CD4-positive, alpha-beta T cell (primary cell): ENCODE measurements around the gene PRR13. TPM values are rescaled to one million over a fixed set of nuclear protein-coding genes. Genes with fewer than 3 reads are reported as not detected.

Experiments
- ATAC-seq: fragments of 200-7000 bp; cut with Tn5 transposase; one replicate; pipeline ENCODE4 v1.10.0; 2022; ENCODE audit warnings: mild to moderate bottlenecking; ENCODE audit not compliant: poor library complexity
- CTCF ChIA-PET: fragments of 350-600 bp; sonication (Branson Sonifier 250); formaldehyde crosslinking; loops from one replicate; lab custom pipeline; 2021; ENCODE audit warnings: antibody characterized with exemption, inconsistent platforms; lab: Charles Lee
- POLR2A ChIA-PET: fragments of 350-600 bp; sonication (Branson Sonifier 250); formaldehyde crosslinking; loops from one replicate; lab custom pipeline; 2021; ENCODE audit warnings: antibody characterized with exemption, inconsistent platforms; lab: Charles Lee
- DNase-seq, 14 experiments: peaks; one replicate each; pipeline ENCODE4 v3.0.0-alpha.2; 2013 to 2020; ENCODE audit warnings: mixed read lengths in 2 of 14
- H3K27ac ChIP-seq, 2 donors: one replicate each; pipeline versions ENCODE4 v1.5.1 to v1.7.0; 2013; ENCODE audit warnings: low read length in 2 of 2, low read depth in 1 of 2, mild to moderate bottlenecking in 1 of 2
- H3K27me3 ChIP-seq, 2 experiments: 1 replicate in 1 of 2; 2 replicates in 1 of 2; pipeline versions ENCODE4 v1.6.1 to v1.7.0; 2013; ENCODE audit warnings: low read length in 2 of 2, control low read depth in 1 of 2, mild to moderate bottlenecking in 1 of 2, moderate library complexity in 1 of 2; ENCODE audit not compliant: insufficient read depth in 2 of 2, control insufficient read depth in 1 of 2
- H3K36me3 ChIP-seq: one replicate; pipeline ENCODE4 v1.6.1; 2013; ENCODE audit warnings: low read length, control low read depth; ENCODE audit not compliant: insufficient read depth
- H3K4me1 ChIP-seq: one replicate; pipeline ENCODE4 v1.6.1; 2013; ENCODE audit warnings: low read length, control low read depth; ENCODE audit not compliant: insufficient read depth
- H3K4me3 ChIP-seq: one replicate; pipeline ENCODE4 v1.5.1; 2013; ENCODE audit warnings: mild to moderate bottlenecking, low read length, moderate library complexity
- H3K9me3 ChIP-seq, 2 experiments: 1 replicate in 1 of 2; 2 replicates in 1 of 2; pipeline versions ENCODE4 v1.6.1 to v1.7.0; 2013; ENCODE audit warnings: low read length in 2 of 2, mild to moderate bottlenecking in 2 of 2, control low read depth in 1 of 2, moderate library complexity in 1 of 2; ENCODE audit not compliant: control insufficient read depth in 1 of 2, insufficient read depth in 1 of 2
- H3K27ac Mint-ChIP-seq: one replicate; pipeline ENCODE4 v1.8.0; 2020; ENCODE audit warnings: mixed read lengths
- H3K27me3 Mint-ChIP-seq: one replicate; pipeline ENCODE4 v1.8.0; 2021; ENCODE audit warnings: mixed read lengths
- H3K36me3 Mint-ChIP-seq: one replicate; pipeline ENCODE4 v1.8.0; 2021; ENCODE audit warnings: low read depth, mixed read lengths
- H3K4me1 Mint-ChIP-seq: one replicate; pipeline ENCODE4 v1.8.0; 2021; ENCODE audit warnings: low read depth, mixed read lengths
- H3K4me3 Mint-ChIP-seq: one replicate; pipeline ENCODE4 v1.8.0; 2020; ENCODE audit warnings: mild to moderate bottlenecking, mixed read lengths
- H3K9me3 Mint-ChIP-seq: one replicate; pipeline ENCODE4 v1.8.0; 2020; ENCODE audit warnings: mixed read lengths
- CTCF ChIP-seq: fragments of 200-600 bp; IDR thresholded peaks from one replicate; pipeline ENCODE4 v1.8.0; 2022; ENCODE audit warnings: antibody characterized with exemption, mild to moderate bottlenecking
- intact Hi-C, 2 experiments: fragments of 100-400 bp; cut with DNase I in 1 of 2; cut with micrococcal nuclease in 1 of 2; formaldehyde crosslinking; loops; one replicate each; pipeline versions ENCODE4 v1.15.1 to v1.9.0; 2023 to 2025; cut with DNase I, micrococcal nuclease
- total RNA-seq, 174 experiments: library from RNA in 2 of 174; stranded (reverse) in 2 of 174; gene quantifications; one replicate each; pipeline ENCODE4 v1.2.3 and lab custom pipeline; 2021 to 2026

Gene PRR13
- total RNA-seq, 2 experiments from 2014 or later, result 133 to 142 TPM

- intact Hi-C loops, result no loop called here
- ATAC-seq, result no peak
- Mint-ChIP-seq H3K4me1 (no peaks in the 10 kb centered on the region), H3K27ac (no peak overlapping the region), H3K27me3 (no peaks in the 10 kb centered on the region), H3K9me3 (no peaks in the 10 kb centered on the region), H3K36me3 (no peaks in the 10 kb centered on the region), H3K4me3 (no peak overlapping the region)
- Histone ChIP-seq H3K27me3 (no peaks in the 10 kb centered on the region), H3K9me3 (no peaks in the 10 kb centered on the region), H3K27ac (no peak overlapping the region), H3K4me3 (no peak overlapping the region), H3K4me1 (no peaks in the 10 kb centered on the region), H3K36me3 (no peaks in the 10 kb centered on the region)
- DNase-seq, result peak in 1 of 14 experiments; percentile 13
- TF ChIP-seq CTCF, result no peak
- POLR2A ChIA-PET, result interaction anchor here (1.1 kb wide), 1 partner anchor 73 kb away, joined by 4 read pairs; the partner anchor contains the start of gene TARBP2
- CTCF ChIA-PET, result interaction anchor here (1.3 kb wide), 1 partner anchor 76 kb away, joined by 3 read pairs; no protein-coding TSS in a partner anchor
These were observed 13.5 kb upstream of the PRR13 start for GRCh38 chr12:53427905-53428594.

GRCh38 chr12:53428741-53429140 is 12.8 kb upstream of the PRR13 start:
- H3K36me3 ChIP-seq, result no peaks in the 10 kb centered on the region
- no peak overlapping the region for H3K27ac ChIP-seq
- POLR2A ChIA-PET, result no interaction called here
- CTCF ChIA-PET, result interaction anchor here (1.3 kb wide), 1 partner anchor 76 kb away, joined by 3 read pairs; no protein-coding TSS in a partner anchor
- H3K27me3 Mint-ChIP-seq, result no peaks in the 10 kb centered on the region
- no peaks in the 10 kb centered on the region for H3K4me1 ChIP-seq
- no peaks in the 10 kb centered on the region for H3K27me3 ChIP-seq
- no peaks in the 10 kb centered on the region for H3K4me1 Mint-ChIP-seq
- DNase-seq (no peak), ATAC-seq (no peak)
- intact Hi-C loops, result no loop called here
- no peaks in the 10 kb centered on the region for H3K9me3 ChIP-seq
- no peak overlapping the region for H3K4me3 Mint-ChIP-seq
- no peak for TF ChIP-seq CTCF
- no peak overlapping the region for H3K4me3 ChIP-seq
- no peaks in the 10 kb centered on the region for H3K9me3 Mint-ChIP-seq
- H3K36me3 Mint-ChIP-seq, result no peaks in the 10 kb centered on the region
- H3K27ac Mint-ChIP-seq, result no peak overlapping the region

GRCh38 chr12:53430116-53430515 is 11.4 kb upstream of the PRR13 start:
- ChIA-PET POLR2A (interaction anchor here (1.2 kb wide), 1 partner anchor 11 kb away, joined by 3 read pairs; the partner anchor contains the start of gene PRR13), CTCF (interaction anchor here (0.9 kb wide), 1 partner anchor 85 kb away, joined by 3 read pairs; no protein-coding TSS in a partner anchor)
- no peak overlapping the region for H3K4me3 ChIP-seq
- no peak for ATAC-seq
- no peaks in the 10 kb centered on the region for H3K36me3 ChIP-seq
- H3K9me3 ChIP-seq, result no peaks in the 10 kb centered on the region
- Mint-ChIP-seq H3K4me1 (no peaks in the 10 kb centered on the region), H3K27ac (no peak overlapping the region), H3K4me3 (no peak overlapping the region), H3K27me3 (no peaks in the 10 kb centered on the region), H3K36me3 (no peaks in the 10 kb centered on the region), H3K9me3 (no peaks in the 10 kb centered on the region)
- no peaks in the 10 kb centered on the region for H3K27me3 ChIP-seq
- no peak overlapping the region for H3K27ac ChIP-seq
- intact Hi-C loops, result no loop called here
- H3K4me1 ChIP-seq, result no peaks in the 10 kb centered on the region
- DNase-seq, result no peak
- no peak for TF ChIP-seq CTCF
